Right lobe of liver (tissue), 4 donors: ENCODE measurements around the gene INSR.

ENCODE experiments used
- POLR2A ChIP-seq: fragments of 450-650 bp; IDR thresholded peaks from one replicate; pipeline ENCODE4 v1.6.1; 2017; ENCODE audit warnings: antibody characterized with exemption, mild to moderate bottlenecking
- TF ChIP-seq, protein P1 (sequence below), 4 donors: fragments of 200-600 bp in 3 of 4; fragments of 450-650 bp in 1 of 4; IDR thresholded peaks; one replicate each; pipeline versions ENCODE4 v1.5.1 to v1.8.0; 2016 to 2022; ENCODE audit warnings: antibody characterized with exemption in 4 of 4, mild to moderate bottlenecking in 2 of 4
- donor health status: DM: no; HTN: no; CAD: no.
- donor health status: DM: no; HTN: no; CAD: no.
- donor health status: DM: no; HTN: yes; CAD: no.

DNA sequence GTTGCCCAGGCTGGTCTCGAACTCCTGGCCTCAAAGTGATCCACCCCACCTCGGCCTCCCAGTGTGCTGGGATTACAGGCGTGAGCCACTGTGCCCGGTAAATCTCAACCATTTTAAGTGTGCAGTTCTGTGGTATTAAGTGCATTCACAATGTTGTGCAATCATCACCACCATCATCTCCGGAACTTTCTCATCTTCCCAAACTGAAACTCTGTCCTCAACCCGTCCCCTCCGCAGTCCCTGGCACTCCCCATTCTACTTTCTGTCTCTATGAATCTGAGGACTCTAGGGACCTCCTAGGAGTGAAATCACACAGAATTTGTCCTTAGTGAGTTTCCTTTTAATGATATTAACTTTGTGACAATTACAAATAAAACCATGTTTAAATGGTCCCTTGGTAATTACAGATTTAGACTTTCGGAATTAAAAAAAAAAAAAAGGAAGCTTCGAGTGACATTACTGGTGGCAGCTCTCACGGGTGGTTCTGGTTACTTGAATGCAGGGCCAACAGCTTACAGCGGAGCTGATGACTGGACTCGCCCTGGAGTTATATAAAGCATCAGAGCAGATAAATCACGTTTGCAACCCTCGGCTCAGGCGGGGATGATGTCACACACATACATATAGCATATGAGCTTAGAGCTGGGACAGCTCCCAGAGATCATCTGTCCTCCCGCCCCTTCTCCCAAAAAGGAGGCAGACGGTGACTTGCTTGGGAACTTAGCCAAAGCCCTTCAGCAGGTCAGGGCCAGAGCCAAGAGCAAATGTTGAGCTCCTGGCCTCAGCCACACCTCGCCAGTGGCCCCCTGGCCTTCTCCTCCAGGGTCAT lies 134.9 kb downstream of the INSR start:
- TF ChIP-seq POLR2A: no peak
- TF ChIP-seq, protein P1, sequence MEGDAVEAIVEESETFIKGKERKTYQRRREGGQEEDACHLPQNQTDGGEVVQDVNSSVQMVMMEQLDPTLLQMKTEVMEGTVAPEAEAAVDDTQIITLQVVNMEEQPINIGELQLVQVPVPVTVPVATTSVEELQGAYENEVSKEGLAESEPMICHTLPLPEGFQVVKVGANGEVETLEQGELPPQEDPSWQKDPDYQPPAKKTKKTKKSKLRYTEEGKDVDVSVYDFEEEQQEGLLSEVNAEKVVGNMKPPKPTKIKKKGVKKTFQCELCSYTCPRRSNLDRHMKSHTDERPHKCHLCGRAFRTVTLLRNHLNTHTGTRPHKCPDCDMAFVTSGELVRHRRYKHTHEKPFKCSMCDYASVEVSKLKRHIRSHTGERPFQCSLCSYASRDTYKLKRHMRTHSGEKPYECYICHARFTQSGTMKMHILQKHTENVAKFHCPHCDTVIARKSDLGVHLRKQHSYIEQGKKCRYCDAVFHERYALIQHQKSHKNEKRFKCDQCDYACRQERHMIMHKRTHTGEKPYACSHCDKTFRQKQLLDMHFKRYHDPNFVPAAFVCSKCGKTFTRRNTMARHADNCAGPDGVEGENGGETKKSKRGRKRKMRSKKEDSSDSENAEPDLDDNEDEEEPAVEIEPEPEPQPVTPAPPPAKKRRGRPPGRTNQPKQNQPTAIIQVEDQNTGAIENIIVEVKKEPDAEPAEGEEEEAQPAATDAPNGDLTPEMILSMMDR (IDR thresholded peaks at IDR 0.05): no peak
